Activated T-helper 1 cell treated with anti-CD3 and anti-CD28 coated beads, Interleukin-2, amount 50 U/mL, for 16 hours (primary cell): ENCODE measurements around the gene YPEL2.
"Not testable (repeated sequence)": the region's sequence is repeated elsewhere in the genome, so short reads cannot be mapped to it uniquely, and the experiment has no call there.

Experiments
- DNase-seq, 2 donors: peaks; one replicate each; pipeline ENCODE4 v3.0.0-alpha.2; 2020; ENCODE audit warnings: low read depth in 1 of 2, low spot score in 1 of 2

YPEL2 gene

DNA sequence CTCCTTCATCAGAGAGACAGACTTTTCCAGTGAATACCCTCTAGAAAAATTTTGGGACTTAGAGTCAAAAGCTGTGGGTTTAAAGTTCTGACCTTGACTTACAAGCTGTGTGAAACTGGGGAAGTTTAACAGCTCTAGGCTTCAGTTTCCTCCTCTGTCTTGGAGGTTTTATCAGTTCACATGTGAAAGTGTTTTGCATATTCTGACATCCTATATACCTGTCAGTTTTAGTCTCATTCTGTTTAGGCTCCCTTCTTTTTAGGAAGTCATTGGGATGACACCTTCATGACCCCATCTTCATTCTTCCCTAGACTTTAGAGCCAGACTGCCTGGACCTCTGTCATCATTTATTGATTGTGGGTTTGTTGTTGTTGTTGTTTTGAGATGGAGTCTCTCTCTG lies 44.4 kb downstream of the YPEL2 start:
- DNase-seq: no peak

DNA sequence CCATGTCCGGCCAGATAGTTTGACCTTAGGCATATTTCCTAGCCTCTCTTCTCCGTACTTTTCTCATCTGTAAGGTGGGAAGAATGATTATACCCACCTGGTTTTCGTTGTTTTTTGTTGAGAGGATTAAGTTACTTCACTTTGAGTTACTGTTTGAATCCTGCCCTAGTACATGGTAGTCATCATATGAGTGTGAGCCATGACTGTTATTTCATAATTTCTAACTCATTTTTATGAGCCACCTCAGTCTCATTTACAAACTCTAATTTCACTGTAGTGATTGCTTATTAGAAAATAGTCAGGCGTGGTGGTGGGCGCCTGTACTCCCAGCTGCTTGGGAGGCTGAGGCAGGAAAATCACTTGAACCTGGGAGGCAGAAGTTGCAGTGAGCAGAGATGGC lies 45.1 kb downstream of the YPEL2 start:
- DNase-seq: no peak

DNA sequence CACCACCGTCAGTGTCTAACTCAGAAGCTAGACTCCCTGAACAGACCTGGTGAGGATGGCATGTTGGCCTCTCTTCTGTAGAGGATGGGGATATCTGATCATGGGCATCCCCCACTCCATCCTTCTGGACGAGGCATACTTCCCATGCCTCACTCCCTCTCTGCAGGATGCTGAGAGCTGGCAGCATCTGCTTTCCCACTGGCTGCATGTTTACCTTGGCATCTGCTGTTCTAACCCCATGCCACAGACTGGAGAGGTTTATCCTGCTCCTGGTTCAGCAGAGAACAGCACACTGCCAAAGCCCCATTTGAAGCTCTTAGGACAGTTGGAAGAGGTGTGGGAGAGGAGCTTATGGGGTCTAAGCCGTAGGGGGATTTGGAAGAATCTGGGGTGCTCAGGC lies 46.0 kb downstream of the YPEL2 start:
- DNase-seq: no peak

DNA sequence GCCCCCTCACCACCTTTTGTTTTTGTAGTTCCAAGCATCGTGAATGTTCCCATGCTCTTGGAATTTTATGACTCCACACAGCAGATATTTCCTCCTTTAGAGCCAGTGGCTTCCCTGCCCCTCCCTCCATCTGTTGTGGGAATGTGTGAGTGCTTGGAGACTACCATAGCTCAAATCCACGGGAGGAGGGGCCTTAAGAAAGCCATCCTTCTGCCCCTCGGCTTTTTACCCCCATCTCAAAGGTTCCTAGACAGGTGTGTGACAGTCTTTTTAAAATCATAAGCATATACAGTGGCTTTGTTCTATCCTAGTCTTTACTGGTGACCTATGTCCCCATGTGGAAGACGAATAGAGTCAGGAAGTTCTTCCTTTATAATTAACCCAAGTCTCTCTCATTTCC lies 47.2 kb downstream of the YPEL2 start:
- DNase-seq: no peak

DNA sequence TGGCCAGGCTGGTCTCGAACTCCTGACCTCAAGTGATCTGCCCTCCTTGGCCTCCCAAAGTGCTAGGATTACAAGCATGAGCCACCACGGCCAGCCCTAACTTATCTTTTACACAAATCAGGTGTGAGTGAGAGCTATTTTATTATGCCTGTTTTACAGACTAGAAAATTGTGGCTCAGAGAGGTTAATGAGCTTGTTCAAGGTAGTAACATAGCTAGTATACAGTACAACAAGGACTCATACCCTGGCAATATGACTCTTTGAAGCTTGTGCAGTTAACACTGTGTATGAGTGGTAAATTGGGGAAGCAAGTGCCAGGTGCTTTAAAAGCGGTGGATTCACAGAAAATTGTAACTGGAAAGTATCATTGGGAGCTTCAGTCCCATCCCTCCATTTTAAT lies 49.0 kb downstream of the YPEL2 start:
- DNase-seq: no peak

DNA sequence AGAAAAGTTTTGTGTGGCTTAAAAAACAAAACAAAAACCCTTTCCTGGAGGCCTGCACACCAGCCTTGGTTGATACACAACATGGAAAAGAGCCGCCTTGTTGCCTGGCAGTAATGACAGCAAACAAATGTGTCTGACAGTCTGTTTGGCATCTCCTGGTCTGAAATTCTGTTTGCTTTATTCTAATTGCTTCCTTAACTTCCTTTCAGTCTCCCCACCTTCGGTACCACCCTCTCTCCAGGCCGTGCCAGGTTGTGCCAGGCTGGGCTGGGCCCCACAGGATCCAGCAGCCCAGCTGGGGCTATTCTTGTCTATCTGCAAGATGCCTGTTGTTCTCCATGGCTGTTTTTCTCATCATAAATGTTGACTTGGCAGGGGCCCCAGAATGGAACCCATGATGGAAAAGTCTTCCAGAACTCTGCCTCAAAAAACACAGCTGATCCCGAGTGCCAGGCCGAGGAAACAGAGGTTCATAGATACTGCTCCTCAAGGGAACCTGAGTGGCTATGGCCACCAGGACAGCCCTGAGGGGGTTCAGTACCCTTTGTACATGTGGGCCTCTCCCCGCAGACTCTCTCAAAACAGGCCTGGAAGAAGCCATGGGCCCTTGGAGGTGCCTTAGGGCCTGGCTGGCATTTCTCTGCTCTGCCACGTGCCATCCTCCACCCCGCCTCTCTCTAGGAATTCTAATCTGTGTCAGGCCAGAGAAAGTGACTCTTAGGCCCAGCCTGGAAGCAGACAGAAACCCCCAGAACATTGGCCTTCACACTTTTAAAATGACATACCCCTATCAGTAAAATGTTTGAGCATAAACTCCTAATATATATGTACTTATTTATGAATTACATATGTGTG lies 50.5 kb downstream of the YPEL2 start:
- no peak for DNase-seq

- DNase-seq: no peak
These were observed 52.4 kb downstream of the YPEL2 start for GRCh38 chr17:59383893-59384292.

- no peak for DNase-seq
These were observed 56.1 kb downstream of the YPEL2 start for GRCh38 chr17:59387351-59388068.

- no peak for DNase-seq
These were observed 56.7 kb downstream of the YPEL2 start for GRCh38 chr17:59388069-59388556.

DNA sequence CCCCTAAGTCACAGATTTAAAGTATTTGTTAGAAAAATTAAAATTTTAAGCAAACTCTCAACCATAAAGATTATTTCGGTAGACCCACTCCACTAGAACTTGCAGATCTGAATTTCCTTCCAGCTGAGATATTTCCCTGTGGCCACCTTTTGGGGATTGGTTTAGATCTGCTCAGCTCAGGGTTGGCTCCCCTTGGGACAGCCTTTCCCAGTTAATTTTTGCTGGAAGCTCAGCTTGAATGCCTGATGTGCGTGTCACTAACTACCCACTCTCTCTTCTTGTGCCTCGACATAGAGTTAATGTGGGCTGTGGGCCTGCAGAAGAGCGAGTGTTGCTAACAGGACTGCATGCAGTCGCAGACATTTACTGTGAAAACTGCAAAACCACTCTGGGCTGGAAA lies 57.6 kb downstream of the YPEL2 start:
- no peak for DNase-seq

- DNase-seq: no peak
These were observed 59.6 kb downstream of the YPEL2 start for GRCh38 chr17:59391021-59391420.

DNA sequence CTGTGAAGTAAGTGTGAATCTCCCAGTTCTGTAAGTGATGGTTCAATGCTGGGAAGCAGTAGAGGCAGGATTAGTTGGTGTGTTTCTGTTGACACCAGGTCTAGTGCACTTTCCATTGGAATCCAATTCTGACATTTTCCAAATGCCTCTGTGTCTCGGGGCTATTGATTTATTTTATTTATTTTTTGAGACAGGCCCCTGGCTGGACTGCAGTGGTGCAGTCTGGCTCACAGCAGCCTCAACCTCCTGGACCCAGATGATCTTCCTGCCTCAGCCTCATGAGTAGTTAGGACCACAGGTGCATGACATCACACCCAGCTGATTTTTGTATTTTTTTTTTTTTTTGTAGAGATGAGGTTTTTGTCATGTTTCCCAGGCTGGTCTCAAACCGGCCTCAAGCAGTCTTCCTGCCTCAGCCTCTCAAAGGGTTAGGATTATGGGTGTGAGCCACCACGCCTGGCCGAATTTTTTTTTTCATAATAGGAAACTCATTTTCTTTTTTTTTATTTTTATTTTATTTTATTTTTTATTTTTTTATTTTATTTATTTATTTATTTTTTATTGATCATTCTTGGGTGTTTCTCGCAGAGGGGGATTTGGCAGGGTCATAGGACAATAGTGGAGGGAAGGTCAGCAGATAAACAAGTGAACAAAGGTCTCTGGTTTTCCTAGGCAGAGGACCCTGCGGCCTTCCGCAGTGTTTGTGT lies 61.7 kb downstream of the YPEL2 start:
- no peak for DNase-seq

GRCh38 chr17:59393742-59394410 lies 62.4 kb downstream of the YPEL2 start:
- not testable (repeated sequence) for DNase-seq

- no peak for DNase-seq
These were observed 64.8 kb downstream of the YPEL2 start for GRCh38 chr17:59396134-59396826.

GRCh38 chr17:59397316-59398073 lies 66.0 kb downstream of the YPEL2 start:
- no peak for DNase-seq

GRCh38 chr17:59399914-59400313 lies 68.5 kb downstream of the YPEL2 start:
- DNase-seq: no peak

- DNase-seq: no peak
These were observed 69.4 kb downstream of the YPEL2 start for GRCh38 chr17:59400858-59401257.

GRCh38 chr17:59401274-59401673 lies 69.8 kb downstream of the YPEL2 start:
- DNase-seq: no peak

DNA sequence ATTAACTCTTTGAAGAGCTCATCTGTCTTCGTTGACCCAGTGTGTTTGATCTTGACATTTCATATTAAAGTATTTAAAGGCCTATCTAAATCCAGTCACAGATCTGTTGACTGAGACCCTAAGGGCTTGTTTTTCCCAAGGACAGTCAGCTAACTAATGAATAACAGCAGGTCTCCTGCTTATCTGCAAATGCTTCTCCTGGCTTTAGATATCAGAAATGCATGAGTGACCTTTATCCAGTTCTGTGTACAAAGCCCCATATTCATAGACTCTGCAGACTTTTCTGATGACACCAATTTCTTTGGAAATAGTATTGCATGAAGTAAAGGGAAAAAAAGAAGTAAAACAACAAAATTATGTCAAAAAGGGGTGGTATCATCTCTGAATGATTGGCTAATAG lies 70.3 kb downstream of the YPEL2 start:
- DNase-seq: no peak

DNA sequence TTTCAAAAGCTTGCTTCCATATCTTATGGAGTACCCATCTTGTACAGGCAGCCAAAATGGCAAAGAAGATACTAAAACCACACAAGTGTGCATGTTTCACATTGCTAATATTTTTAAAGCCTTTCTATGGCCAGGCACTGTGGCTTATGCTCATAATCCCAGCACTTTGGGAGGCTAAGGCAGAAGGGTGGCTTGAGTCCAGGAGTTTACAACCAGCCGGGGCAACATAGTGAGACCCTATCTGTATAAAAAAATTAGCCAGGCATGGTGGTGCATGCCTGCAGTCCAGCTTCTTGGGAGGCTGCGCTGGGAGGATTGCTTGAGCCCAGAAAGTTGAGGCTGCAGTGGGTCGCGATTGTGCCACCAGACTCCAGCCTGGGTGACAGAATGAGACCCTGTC lies 71.3 kb downstream of the YPEL2 start:
- DNase-seq: no peak
